GM21529 (cell line): ENCODE data around the gene CTSC.
"Not testable (repeated sequence)": the region's sequence is repeated elsewhere in the genome, so short reads cannot be mapped to it uniquely, and the experiment has no call there.

Source experiments
- ATAC-seq: cut with Tn5 transposase; IDR thresholded peaks from one replicate; pipeline ENCODE4 v1.9.1; 2021; ENCODE audit not compliant: unreplicated experiment

The CTSC gene

GRCh38 chr11:88284336-88285050, 53.0 kb downstream of the CTSC start:
- ATAC-seq = no peak

GRCh38 chr11:88282747-88283515, 54.6 kb downstream of the CTSC start:
- no peak for ATAC-seq

- ATAC-seq = no peak
These were observed 56.2 kb downstream of the CTSC start for GRCh38 chr11:88281317-88281712.

- no peak for ATAC-seq
These were observed 56.7 kb downstream of the CTSC start for GRCh38 chr11:88280673-88281316.

- no peak for ATAC-seq
These were observed 60.1 kb downstream of the CTSC start for GRCh38 chr11:88277349-88277915.

GRCh38 chr11:88275636-88276035, 61.9 kb downstream of the CTSC start:
- no peak for ATAC-seq

- ATAC-seq = peak; percentile 57
These were observed 70.6 kb downstream of the CTSC start for GRCh38 chr11:88266919-88267318.

- ATAC-seq = no peak
These were observed 71.4 kb downstream of the CTSC start for GRCh38 chr11:88266157-88266556.

GRCh38 chr11:88259431-88259830, 78.1 kb downstream of the CTSC start:
- no peak for ATAC-seq

GRCh38 chr11:88252208-88252607, 85.3 kb downstream of the CTSC start:
- ATAC-seq = no peak

GRCh38 chr11:88250566-88251242, 86.8 kb downstream of the CTSC start:
- no peak for ATAC-seq

- no peak for ATAC-seq
These were observed 87.8 kb downstream of the CTSC start for GRCh38 chr11:88249706-88250105.

GRCh38 chr11:88246696-88247095, 90.8 kb downstream of the CTSC start:
- ATAC-seq = no peak

GRCh38 chr11:88245576-88245975, 92.0 kb downstream of the CTSC start:
- not testable (repeated sequence) for ATAC-seq
